Limb (tissue), 2 donors: ENCODE measurements around the gene POLK.

Experiments used
- DNase-seq, 2 donors: peaks; one replicate each; pipeline ENCODE4 v3.0.0-alpha.2; 2016; ENCODE audit errors: extremely low spot score in 2 of 2

Gene POLK

DNA sequence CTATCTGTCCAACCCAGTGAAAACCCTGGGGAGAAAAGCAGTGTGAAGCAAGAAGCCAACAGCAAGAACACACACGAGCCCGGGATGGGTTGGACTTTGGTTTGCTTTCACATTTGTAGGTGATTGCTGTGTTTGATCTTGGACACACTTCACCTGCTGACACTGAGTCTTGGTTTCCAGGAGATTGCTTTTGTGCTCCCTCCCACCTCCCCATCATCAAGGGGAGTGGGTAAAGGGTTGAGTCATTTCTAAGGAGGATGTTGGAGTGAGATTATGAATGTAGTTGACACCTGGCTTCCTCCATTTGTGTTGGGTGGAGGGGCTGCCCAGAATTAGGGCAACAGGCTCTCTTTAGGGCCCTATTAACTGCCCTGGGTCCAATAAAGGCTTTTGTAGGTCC, 137.0 kb downstream of the POLK start:
- no peak for DNase-seq
